SJCRH30 (cell line): ENCODE results near the gene NPTN. TPM values are rescaled to one million over a fixed set of nuclear protein-coding genes. Genes with fewer than 3 reads are reported as not detected.

Source experiments
- DNase-seq, 2 experiments: peaks; one replicate each; pipeline ENCODE4 v3.0.0-alpha.2; 2015 to 2020
- H3K27ac ChIP-seq: fragments of 250-450 bp; sonication (Bioruptor Pico); 2 replicates; pipeline ENCODE4 v1.5.1; 2020; ENCODE audit warnings: mild to moderate bottlenecking, moderate library complexity
- H3K27me3 ChIP-seq: fragments of 250-450 bp; sonication (Bioruptor Pico); 2 replicates; pipeline ENCODE4 v1.5.1; 2020; ENCODE audit warnings: mild to moderate bottlenecking, moderate library complexity
- H3K36me3 ChIP-seq: fragments of 250-450 bp; sonication (Bioruptor Pico); 2 replicates; pipeline ENCODE4 v1.5.1; 2020; ENCODE audit warnings: mild to moderate bottlenecking, moderate library complexity
- H3K4me1 ChIP-seq: fragments of 250-450 bp; sonication (Bioruptor Pico); 2 replicates; pipeline ENCODE4 v1.5.1; 2020; ENCODE audit warnings: mild to moderate bottlenecking, moderate library complexity
- H3K4me3 ChIP-seq: fragments of 250-450 bp; sonication (Bioruptor Pico); 2 replicates; pipeline ENCODE4 v1.5.1; 2020; ENCODE audit warnings: mild to moderate bottlenecking, moderate library complexity
- H3K9me3 ChIP-seq: fragments of 250-450 bp; sonication (Bioruptor Pico); replicated peaks from 2 replicates; pipeline ENCODE4 v1.5.1; 2020; ENCODE audit warnings: mild to moderate bottlenecking, moderate library complexity
- total RNA-seq: library from RNA; depleted of rRNA; stranded (reverse); fragments of >200 nt; shearing (Covaris generic); gene quantifications from 2 replicates; pipeline ENCODE4 v1.2.3, GENCODE V29; 2014; rRNA removed

NPTN gene
- 90.4 and 92.5 TPM in 2 replicates for total RNA-seq

- Histone ChIP-seq H3K27me3 (no peaks in the 10 kb centered on the region), H3K4me3 (peak within 1 kb of the TSS; percentile 89), H3K4me1 (peaks cover 23% of the 10 kb centered on the region), H3K27ac (peak within 1 kb of the TSS; percentile 82), H3K9me3 (no peaks in the 10 kb centered on the region), H3K36me3 (no peaks in the 10 kb centered on the region)
- DNase-seq: peak; percentile 97 to 98
These were observed at the start of gene NPTN for GRCh38 chr15:73633111-73633990. Gene NPTN (minus strand): TSS chr15:73633389. CDS start chr15:73633215, 174 bp downstream.

GRCh38 chr15:73682600-73683090, 49.5 kb upstream of the NPTN start:
- Histone ChIP-seq H3K36me3 (no peaks in the 10 kb centered on the region), H3K27ac (0 out of 2 replicates have a peak overlapping the region, but pooled peaks have one; percentile 14), H3K9me3 (no peaks in the 10 kb centered on the region), H3K4me1 (peaks cover 31% of the 10 kb centered on the region), H3K27me3 (no peaks in the 10 kb centered on the region; the same call in 1 of the 2 replicates), H3K4me3 (no peak overlapping the region)
- peak; percentile 46 to 58 for DNase-seq

GRCh38 chr15:73681856-73682599, 48.8 kb upstream of the NPTN start:
- no peak overlapping the region for H3K4me3 ChIP-seq
- no peak for DNase-seq
- H3K36me3 ChIP-seq: no peaks in the 10 kb centered on the region
- peaks cover 3% of the 10 kb centered on the region; the same call in 1 of the 2 replicates for H3K27me3 ChIP-seq
- no peaks in the 10 kb centered on the region for H3K9me3 ChIP-seq
- peaks cover 25% of the 10 kb centered on the region for H3K4me1 ChIP-seq
- H3K27ac ChIP-seq: 0 out of 2 replicates have a peak overlapping the region, but pooled peaks have one; percentile 14

DNA sequence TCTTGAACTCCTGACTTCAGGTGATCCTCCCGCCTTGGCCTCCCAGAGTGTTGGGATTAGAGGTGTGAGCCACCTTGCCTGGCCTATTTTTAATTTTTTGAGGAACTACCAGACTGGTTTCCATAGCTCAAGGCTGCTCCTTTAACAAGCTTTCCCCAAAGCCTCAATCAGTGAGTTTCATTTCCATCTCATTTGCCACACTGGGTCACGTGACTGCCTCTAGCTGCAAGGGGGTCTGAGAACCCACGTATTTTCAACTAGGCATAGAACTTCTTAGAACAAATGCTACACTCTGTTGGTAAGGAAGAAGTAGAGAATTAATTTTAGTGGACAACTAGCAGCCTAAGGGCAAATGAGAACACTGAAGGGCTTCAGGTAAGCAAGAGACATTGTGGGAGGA, 47.9 kb upstream of the NPTN start:
- peaks cover 15% of the 10 kb centered on the region for H3K4me1 ChIP-seq
- H3K4me3 ChIP-seq: no peak overlapping the region
- no peak for DNase-seq
- H3K9me3 ChIP-seq: no peaks in the 10 kb centered on the region
- H3K27ac ChIP-seq: no peak overlapping the region
- peaks cover 3% of the 10 kb centered on the region; the same call in 1 of the 2 replicates for H3K27me3 ChIP-seq
- no peaks in the 10 kb centered on the region for H3K36me3 ChIP-seq

DNA sequence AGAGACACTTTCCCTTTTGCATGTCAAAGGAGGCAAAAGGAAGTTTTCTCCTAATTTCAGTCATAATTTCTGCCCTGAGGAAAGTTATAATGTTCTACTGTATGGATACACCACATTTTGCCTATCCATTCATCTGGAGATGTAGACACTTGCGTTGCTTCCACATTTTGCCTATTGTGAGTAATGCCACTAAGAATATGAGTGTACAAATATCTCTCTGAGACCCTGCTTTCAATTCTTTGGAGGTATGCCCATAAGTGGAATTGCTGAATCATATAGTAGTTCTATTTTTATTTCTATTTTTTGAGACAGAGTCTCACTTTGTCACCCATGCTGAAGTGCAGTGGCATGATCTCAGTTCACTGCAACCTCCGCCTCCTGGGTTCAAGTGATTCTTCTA, 47.4 kb upstream of the NPTN start:
- Histone ChIP-seq H3K27ac (no peak overlapping the region), H3K9me3 (no peaks in the 10 kb centered on the region), H3K4me1 (peaks cover 10% of the 10 kb centered on the region), H3K4me3 (no peak overlapping the region), H3K36me3 (no peaks in the 10 kb centered on the region), H3K27me3 (peaks cover 3% of the 10 kb centered on the region; the same call in 1 of the 2 replicates)
- DNase-seq: no peak

DNA sequence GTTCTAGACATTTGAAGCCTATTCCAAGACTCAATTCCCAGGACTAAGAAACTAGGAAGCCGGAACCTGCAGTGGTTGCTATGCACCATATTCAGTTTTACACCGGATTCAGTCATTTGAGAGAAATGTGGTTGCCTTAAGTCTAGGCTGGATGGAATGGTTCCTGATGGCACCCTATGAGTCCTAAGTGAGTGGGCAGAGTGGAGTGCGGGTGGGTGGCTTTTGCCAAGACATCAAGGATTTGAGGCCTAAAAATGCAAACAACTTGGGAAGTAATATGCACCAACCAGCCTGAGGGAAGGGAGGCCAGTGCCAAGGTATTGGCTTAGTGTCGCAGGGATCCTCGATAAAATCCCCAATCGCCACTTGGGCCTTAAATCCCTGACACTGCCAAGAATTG, 46.8 kb upstream of the NPTN start:
- H3K27me3 ChIP-seq: peaks cover 3% of the 10 kb centered on the region; the same call in 1 of the 2 replicates
- H3K4me3 ChIP-seq: no peak overlapping the region
- H3K27ac ChIP-seq: no peak overlapping the region
- H3K9me3 ChIP-seq: no peaks in the 10 kb centered on the region
- no peak for DNase-seq
- H3K36me3 ChIP-seq: no peaks in the 10 kb centered on the region
- H3K4me1 ChIP-seq: peaks cover 8% of the 10 kb centered on the region

- Histone ChIP-seq H3K4me3 (no peak overlapping the region), H3K27me3 (peaks cover 7% of the 10 kb centered on the region; the same call in 1 of the 2 replicates), H3K27ac (no peak overlapping the region), H3K9me3 (no peaks in the 10 kb centered on the region), H3K36me3 (no peaks in the 10 kb centered on the region), H3K4me1 (peaks cover 8% of the 10 kb centered on the region)
- DNase-seq: no peak
These were observed 46.0 kb upstream of the NPTN start for GRCh38 chr15:73679180-73679579.

DNA sequence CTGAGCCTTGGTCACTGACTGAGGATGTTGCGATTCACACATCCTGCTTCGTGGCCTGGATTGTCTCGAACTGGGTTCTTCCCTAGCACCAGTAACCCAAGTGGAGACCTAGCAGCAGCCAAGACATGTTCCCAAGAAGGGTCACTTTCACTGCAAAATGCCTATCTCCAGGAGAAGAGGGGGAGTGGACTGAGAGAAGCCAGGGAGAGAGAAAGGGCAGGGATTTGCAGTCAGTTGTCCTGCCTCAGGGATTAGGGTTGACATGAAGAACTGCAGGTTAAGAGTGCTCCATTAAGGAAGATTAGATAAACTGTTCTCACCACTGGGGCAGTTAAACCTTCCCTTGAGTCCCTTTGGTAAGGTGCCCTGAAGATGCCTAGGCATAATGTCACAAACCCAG, 45.3 kb upstream of the NPTN start:
- H3K4me1 ChIP-seq: peaks cover 8% of the 10 kb centered on the region
- H3K4me3 ChIP-seq: no peak overlapping the region

DNA sequence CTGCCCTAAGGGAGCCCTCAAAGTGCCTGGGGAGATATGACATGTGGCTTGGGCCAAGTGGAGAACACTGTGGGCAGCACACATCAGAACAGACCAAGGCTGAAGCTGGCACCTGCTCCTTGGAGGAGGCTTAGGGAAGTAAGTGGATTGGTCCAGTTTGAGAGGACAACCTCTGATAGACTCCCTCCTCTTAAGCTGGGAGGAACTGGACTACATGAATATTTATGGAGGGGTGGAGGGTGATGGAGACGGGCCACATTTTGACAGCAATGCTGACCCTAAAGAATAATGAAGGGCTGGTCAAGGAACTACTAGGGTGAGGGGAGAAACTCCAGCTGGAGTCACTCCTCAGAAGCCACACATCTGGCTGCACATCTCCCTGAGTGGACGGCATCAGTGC, 44.5 kb upstream of the NPTN start:
- H3K9me3 ChIP-seq: no peaks in the 10 kb centered on the region
- H3K4me1 ChIP-seq: peaks cover 8% of the 10 kb centered on the region
- DNase-seq: no peak
- peaks cover 17% of the 10 kb centered on the region for H3K27me3 ChIP-seq
- no peak overlapping the region for H3K4me3 ChIP-seq
- H3K27ac ChIP-seq: no peak overlapping the region
- H3K36me3 ChIP-seq: no peaks in the 10 kb centered on the region

More for the DNA sequence above, 45.3 kb upstream of the NPTN start:
- Histone ChIP-seq H3K27me3 (peaks cover 12% of the 10 kb centered on the region), H3K27ac (no peak overlapping the region), H3K36me3 (no peaks in the 10 kb centered on the region), H3K9me3 (no peaks in the 10 kb centered on the region)
- no peak for DNase-seq

DNA sequence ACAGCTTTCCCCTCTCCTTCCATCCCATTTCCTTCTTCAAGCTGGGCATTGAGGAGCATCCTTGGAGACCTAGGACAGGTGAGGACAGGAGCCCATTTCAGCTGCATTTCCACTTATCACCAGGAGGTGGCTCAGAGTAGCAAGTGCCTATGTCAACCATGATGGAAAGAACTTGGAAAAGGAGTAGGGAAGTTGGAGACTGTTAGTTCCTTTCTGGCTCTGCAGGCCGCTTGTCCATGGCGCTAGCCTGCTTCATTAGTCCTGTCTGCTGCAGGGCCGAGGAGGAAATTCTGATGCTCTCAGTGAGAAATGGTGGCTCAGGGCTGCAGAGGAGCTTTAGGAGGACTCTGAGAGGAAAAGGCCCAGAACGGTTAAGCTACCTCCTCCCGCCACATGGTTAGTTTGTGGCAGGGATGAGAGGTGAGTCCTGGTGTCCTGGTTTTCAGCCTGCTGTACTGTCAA, 44.0 kb upstream of the NPTN start:
- no peak overlapping the region for H3K4me3 ChIP-seq
- peaks cover 20% of the 10 kb centered on the region for H3K27me3 ChIP-seq
- no peaks in the 10 kb centered on the region for H3K36me3 ChIP-seq
- no peaks in the 10 kb centered on the region for H3K9me3 ChIP-seq
- DNase-seq: peak; percentile 57 to 79
- H3K27ac ChIP-seq: no peak overlapping the region
- H3K4me1 ChIP-seq: peaks cover 2% of the 10 kb centered on the region

DNA sequence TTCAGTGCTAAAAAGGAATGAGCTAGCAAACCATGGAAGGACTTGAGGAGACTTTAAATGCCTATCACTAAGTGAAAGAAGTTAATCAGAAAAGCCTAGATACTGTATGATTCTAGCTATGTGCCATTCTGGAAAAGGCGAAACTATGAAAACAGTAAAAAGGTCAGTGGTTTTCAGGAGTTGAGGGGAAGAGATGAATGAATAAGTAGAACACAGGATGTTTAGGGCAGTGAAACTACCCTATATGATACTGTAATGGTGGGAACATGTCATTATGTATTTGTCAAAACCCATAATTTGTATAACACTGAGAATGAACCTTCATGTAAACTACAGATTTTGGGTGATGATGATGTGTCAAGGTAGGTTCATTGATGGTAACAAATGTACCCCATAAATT, 41.4 kb upstream of the NPTN start:
- H3K27me3 ChIP-seq: peaks cover 20% of the 10 kb centered on the region
- no peak overlapping the region for H3K4me3 ChIP-seq
- H3K9me3 ChIP-seq: no peaks in the 10 kb centered on the region
- H3K36me3 ChIP-seq: no peaks in the 10 kb centered on the region
- no peak for DNase-seq
- no peak overlapping the region for H3K27ac ChIP-seq
- H3K4me1 ChIP-seq: no peaks in the 10 kb centered on the region

DNA sequence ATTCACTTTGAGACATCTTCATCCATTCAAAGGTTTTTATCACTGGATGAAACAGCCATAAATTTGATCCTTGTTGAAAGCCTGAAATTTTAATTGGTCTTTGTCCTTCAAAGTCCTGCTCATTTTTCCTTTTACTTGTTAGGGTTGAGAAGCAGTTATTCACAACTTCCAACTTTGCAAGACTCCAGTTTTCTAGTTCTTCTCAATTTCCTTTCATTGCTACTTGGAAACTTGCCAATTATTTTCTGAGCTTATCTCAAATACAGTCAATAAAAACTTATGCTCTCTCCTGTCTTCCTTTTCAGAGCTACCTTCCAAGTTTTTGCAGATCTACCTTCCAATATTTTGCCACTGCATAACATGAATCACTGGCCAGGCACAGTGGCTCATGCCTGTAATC, 27.3 kb upstream of the NPTN start:
- Histone ChIP-seq H3K36me3 (no peaks in the 10 kb centered on the region), H3K4me1 (no peaks in the 10 kb centered on the region), H3K27ac (no peak overlapping the region), H3K27me3 (no peaks in the 10 kb centered on the region), H3K4me3 (no peak overlapping the region), H3K9me3 (no peaks in the 10 kb centered on the region)
- DNase-seq: no peak

DNA sequence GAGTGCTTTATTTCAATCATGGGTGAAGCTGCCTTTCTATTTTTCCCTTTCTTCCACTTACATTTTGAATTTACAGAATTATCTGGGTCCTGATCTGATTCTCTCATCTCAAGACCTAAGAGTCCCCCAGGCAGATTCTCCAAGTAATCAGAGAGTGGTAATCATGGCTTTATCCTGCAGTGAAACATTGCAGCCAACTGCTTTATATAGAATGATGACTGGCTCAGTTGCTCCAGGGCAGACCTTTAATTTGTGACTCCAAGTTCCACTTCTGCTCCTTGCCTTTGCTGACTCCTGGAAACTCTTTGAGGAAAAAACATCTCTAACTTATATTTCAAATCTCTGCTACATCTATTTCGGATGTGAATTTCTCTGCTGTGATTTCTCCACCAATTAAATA, 25.5 kb upstream of the NPTN start:
- DNase-seq: no peak
- H3K36me3 ChIP-seq: no peaks in the 10 kb centered on the region
- H3K4me3 ChIP-seq: no peak overlapping the region
- H3K9me3 ChIP-seq: no peaks in the 10 kb centered on the region
- no peak overlapping the region for H3K27ac ChIP-seq
- H3K27me3 ChIP-seq: no peaks in the 10 kb centered on the region
- no peaks in the 10 kb centered on the region for H3K4me1 ChIP-seq

GRCh38 chr15:73655724-73656123, 22.5 kb upstream of the NPTN start:
- H3K9me3 ChIP-seq: no peaks in the 10 kb centered on the region
- no peaks in the 10 kb centered on the region for H3K27me3 ChIP-seq
- H3K36me3 ChIP-seq: no peaks in the 10 kb centered on the region
- H3K4me1 ChIP-seq: no peaks in the 10 kb centered on the region
- no peak overlapping the region for H3K27ac ChIP-seq
- DNase-seq: no peak
- no peak overlapping the region for H3K4me3 ChIP-seq

DNA sequence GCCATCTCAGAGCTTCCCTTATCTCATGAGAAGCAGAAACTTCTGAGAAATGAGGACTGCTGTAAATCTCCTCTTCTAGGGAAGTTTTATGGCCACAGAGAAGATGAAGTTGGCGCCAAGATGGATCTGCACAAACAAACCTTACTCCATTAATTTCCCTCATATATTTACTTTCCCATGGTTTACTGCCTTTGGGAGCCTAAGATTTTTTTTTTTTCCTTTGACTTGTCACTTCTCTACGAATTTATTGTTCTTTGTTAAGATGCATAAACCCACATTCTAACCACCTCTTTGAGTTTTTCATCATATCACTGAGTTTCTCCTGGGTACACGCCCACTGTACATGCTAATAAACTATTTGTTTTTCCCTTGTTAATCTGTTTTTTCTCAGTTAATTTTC, 21.5 kb upstream of the NPTN start:
- H3K27me3 ChIP-seq: no peaks in the 10 kb centered on the region
- H3K36me3 ChIP-seq: no peaks in the 10 kb centered on the region
- DNase-seq: no peak
- no peak overlapping the region for H3K4me3 ChIP-seq
- H3K4me1 ChIP-seq: no peaks in the 10 kb centered on the region
- no peak overlapping the region for H3K27ac ChIP-seq
- no peaks in the 10 kb centered on the region for H3K9me3 ChIP-seq
